Nephron progenitor cell (in vitro differentiated cells): ENCODE data around the gene CKAP4.

Experiments used
- DNase-seq: peaks from one replicate; pipeline ENCODE4 v3.0.0; 2021
- H3K27ac Mint-ChIP-seq: 2 replicates; pipeline ENCODE4 v1.8.0; 2021; ENCODE audit warnings: mild to moderate bottlenecking, moderate library complexity, mixed read lengths
- H3K27me3 Mint-ChIP-seq: 2 replicates; pipeline ENCODE4 v1.8.0; 2021; ENCODE audit warnings: mild to moderate bottlenecking, low read depth, mixed read lengths; ENCODE audit not compliant: poor library complexity
- H3K36me3 Mint-ChIP-seq: 2 replicates; pipeline ENCODE4 v1.8.0; 2021; ENCODE audit warnings: low read depth, mixed read lengths
- H3K4me1 Mint-ChIP-seq: 2 replicates; pipeline ENCODE4 v1.8.0; 2021; ENCODE audit warnings: mixed read lengths
- H3K4me3 Mint-ChIP-seq: 2 replicates; pipeline ENCODE4 v1.8.0; 2021; ENCODE audit warnings: mild to moderate bottlenecking, moderate library complexity, mixed read lengths
- H3K9me3 Mint-ChIP-seq: 2 replicates; pipeline ENCODE4 v1.8.0; 2021; ENCODE audit warnings: mild to moderate bottlenecking, moderate library complexity, mixed read lengths
- TF ChIP-seq, protein P1 (sequence below): fragments of 200-600 bp; sonication (generic); IDR thresholded peaks from 2 replicates; pipeline ENCODE4 v1.5.0; 2021; ENCODE audit warnings: antibody characterized with exemption

The CKAP4 gene

GRCh38 chr12:106243620-106244019 is 4.2 kb downstream of the CKAP4 start:
- peak overlapping the region; percentile 72 for H3K27ac Mint-ChIP-seq
- H3K4me3 Mint-ChIP-seq, result no peak overlapping the region
- no peaks in the 10 kb centered on the region for H3K9me3 Mint-ChIP-seq
- peaks cover 56% of the 10 kb centered on the region for H3K36me3 Mint-ChIP-seq
- H3K4me1 Mint-ChIP-seq, result peaks cover 40% of the 10 kb centered on the region
- peaks cover 2% of the 10 kb centered on the region for H3K27me3 Mint-ChIP-seq
- TF ChIP-seq, protein P1, sequence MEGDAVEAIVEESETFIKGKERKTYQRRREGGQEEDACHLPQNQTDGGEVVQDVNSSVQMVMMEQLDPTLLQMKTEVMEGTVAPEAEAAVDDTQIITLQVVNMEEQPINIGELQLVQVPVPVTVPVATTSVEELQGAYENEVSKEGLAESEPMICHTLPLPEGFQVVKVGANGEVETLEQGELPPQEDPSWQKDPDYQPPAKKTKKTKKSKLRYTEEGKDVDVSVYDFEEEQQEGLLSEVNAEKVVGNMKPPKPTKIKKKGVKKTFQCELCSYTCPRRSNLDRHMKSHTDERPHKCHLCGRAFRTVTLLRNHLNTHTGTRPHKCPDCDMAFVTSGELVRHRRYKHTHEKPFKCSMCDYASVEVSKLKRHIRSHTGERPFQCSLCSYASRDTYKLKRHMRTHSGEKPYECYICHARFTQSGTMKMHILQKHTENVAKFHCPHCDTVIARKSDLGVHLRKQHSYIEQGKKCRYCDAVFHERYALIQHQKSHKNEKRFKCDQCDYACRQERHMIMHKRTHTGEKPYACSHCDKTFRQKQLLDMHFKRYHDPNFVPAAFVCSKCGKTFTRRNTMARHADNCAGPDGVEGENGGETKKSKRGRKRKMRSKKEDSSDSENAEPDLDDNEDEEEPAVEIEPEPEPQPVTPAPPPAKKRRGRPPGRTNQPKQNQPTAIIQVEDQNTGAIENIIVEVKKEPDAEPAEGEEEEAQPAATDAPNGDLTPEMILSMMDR, result no peak
- no peak for DNase-seq

DNA sequence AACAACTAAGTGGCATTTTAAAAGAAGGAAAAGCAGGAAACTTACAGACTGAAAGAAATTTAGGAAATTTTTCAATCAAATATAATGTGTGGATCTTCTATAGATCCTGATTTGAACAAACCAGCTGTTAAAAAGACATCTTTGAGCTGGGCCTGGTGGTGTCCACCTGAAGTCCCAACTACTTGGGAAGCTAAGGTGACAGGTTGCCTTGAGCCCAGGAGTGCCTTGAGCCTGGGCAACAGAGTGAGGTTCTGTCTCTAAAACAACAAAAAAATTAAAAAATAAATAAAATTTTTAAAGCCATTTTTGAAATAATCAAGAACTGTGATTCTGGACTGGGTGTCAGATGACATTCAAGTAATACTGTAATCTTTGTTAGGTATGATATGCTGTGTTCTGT is 7.0 kb downstream of the CKAP4 start:
- Mint-ChIP-seq H3K9me3 (no peaks in the 10 kb centered on the region), H3K36me3 (peaks cover 72% of the 10 kb centered on the region), H3K4me1 (peaks cover 42% of the 10 kb centered on the region), H3K4me3 (no peak overlapping the region), H3K27me3 (peaks cover 2% of the 10 kb centered on the region), H3K27ac (peak overlapping the region; percentile 45)
- TF ChIP-seq, protein P1, result no peak
- DNase-seq, result no peak

GRCh38 chr12:106239951-106240335 is 7.9 kb downstream of the CKAP4 start:
- no peak for DNase-seq
- H3K27me3 Mint-ChIP-seq, result peaks cover 1% of the 10 kb centered on the region
- no peaks in the 10 kb centered on the region for H3K9me3 Mint-ChIP-seq
- peak overlapping the region; percentile 80 for H3K27ac Mint-ChIP-seq
- peaks cover 74% of the 10 kb centered on the region for H3K36me3 Mint-ChIP-seq
- H3K4me3 Mint-ChIP-seq, result no peak overlapping the region
- peaks cover 33% of the 10 kb centered on the region for H3K4me1 Mint-ChIP-seq
- TF ChIP-seq, protein P1, result no peak

- Mint-ChIP-seq H3K36me3 (peaks cover 78% of the 10 kb centered on the region), H3K9me3 (no peaks in the 10 kb centered on the region), H3K4me1 (peaks cover 30% of the 10 kb centered on the region), H3K27me3 (no peaks in the 10 kb centered on the region), H3K27ac (peak overlapping the region; percentile 80), H3K4me3 (no peak overlapping the region)
- DNase-seq, result no peak
- TF ChIP-seq, protein P1, result no peak
These were observed 8.4 kb downstream of the CKAP4 start for GRCh38 chr12:106239241-106239950.

DNA sequence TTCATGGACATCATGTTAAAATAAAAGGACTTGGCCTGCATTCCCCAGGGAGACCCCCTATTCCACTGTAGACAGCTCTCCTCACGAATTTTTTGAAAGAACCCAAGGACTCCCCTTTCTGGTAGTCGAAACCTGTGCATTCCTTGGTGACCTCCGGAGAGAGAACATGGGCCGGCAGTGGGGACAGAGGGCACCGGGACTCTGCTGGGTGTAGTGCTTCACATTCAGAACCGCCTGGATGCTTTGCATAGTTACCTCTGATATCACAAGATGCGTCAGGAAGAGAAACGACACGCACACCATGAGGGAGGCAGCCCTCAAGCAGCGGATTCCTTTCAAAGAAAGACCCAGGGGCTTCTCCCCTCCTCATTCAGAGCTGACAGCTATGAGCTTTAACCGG is 9.7 kb downstream of the CKAP4 start:
- H3K4me1 Mint-ChIP-seq, result peaks cover 20% of the 10 kb centered on the region
- no peak for DNase-seq

More for the DNA sequence above, 9.7 kb downstream of the CKAP4 start:
- H3K9me3 Mint-ChIP-seq, result no peaks in the 10 kb centered on the region
- no peaks in the 10 kb centered on the region for H3K27me3 Mint-ChIP-seq
- H3K4me3 Mint-ChIP-seq, result no peak overlapping the region
- peak overlapping the region; percentile 88 for H3K27ac Mint-ChIP-seq
- peaks cover 76% of the 10 kb centered on the region for H3K36me3 Mint-ChIP-seq
- TF ChIP-seq, protein P1, result no peak
